ENCODE measurements around the gene CALHM4.
"Not testable (repeated sequence)": the region's sequence is repeated elsewhere in the genome, so short reads cannot be mapped to it uniquely, and the experiment has no call there.

CALHM4 gene

GRCh38 chr6:116577486-116577885 is 23.9 kb downstream of the CALHM4 start:
- DNase-seq (ENCODE audit: low spot score) = no peak

GRCh38 chr6:116578335-116578734 is 24.8 kb downstream of the CALHM4 start:
- DNase-seq (ENCODE audit: low spot score) = no peak

- no peak for DNase-seq (ENCODE audit: low spot score)
These were observed 25.6 kb downstream of the CALHM4 start for GRCh38 chr6:116579143-116579542.

- DNase-seq (ENCODE audit: low spot score) = no peak
These were observed 26.6 kb downstream of the CALHM4 start for GRCh38 chr6:116580198-116580597.

- no peak for DNase-seq (ENCODE audit: low spot score)
These were observed 32.7 kb downstream of the CALHM4 start for GRCh38 chr6:116586276-116586675.

GRCh38 chr6:116586738-116587137 is 33.2 kb downstream of the CALHM4 start:
- no peak for DNase-seq (ENCODE audit: low spot score)

- no peak for DNase-seq (ENCODE audit: low spot score)
These were observed 41.7 kb downstream of the CALHM4 start for GRCh38 chr6:116595247-116595646.

GRCh38 chr6:116596815-116597214 is 43.3 kb downstream of the CALHM4 start:
- no peak for DNase-seq (ENCODE audit: low spot score)

- not testable (repeated sequence) for DNase-seq (ENCODE audit: low spot score)
These were observed 50.4 kb downstream of the CALHM4 start for GRCh38 chr6:116603916-116604315.

- DNase-seq (ENCODE audit: low spot score) = not testable (repeated sequence)
These were observed 51.3 kb downstream of the CALHM4 start for GRCh38 chr6:116604868-116605267.

GRCh38 chr6:116605935-116606334 is 52.4 kb downstream of the CALHM4 start:
- DNase-seq (ENCODE audit: low spot score) = no peak
